Omental fat pad (tissue), 4 donors: ENCODE results near the gene ECM2. TPM values are rescaled to one million over a fixed set of nuclear protein-coding genes. Genes with fewer than 3 reads are reported as not detected.

Experiments
- ATAC-seq: fragments of 150-250 bp; one replicate; pipeline ENCODE4 v1.9.1; 2016; ENCODE audit warnings: mild to moderate bottlenecking, moderate library complexity; ENCODE audit not compliant: low FRiP score
- DNase-seq: peaks from one replicate; pipeline ENCODE4 v3.0.0-alpha.2; 2019; ENCODE audit warnings: low spot score
- CTCF ChIP-seq, 3 donors: fragments of 450-650 bp; IDR thresholded peaks; one replicate each; pipeline ENCODE4 v1.5.1; 2016 to 2017; ENCODE audit warnings: antibody characterized with exemption in 3 of 3, mild to moderate bottlenecking in 3 of 3, moderate library complexity in 2 of 3
- small RNA-seq: library from RNA; depleted of rRNA; stranded (forward); fragments of <200 nt; gene quantifications from one replicate; pipeline ENCODE3, GENCODE V24; 2016
- total RNA-seq, 4 donors: library from RNA; depleted of rRNA; stranded (reverse); fragments of >200 nt; gene quantifications; one replicate each; pipeline ENCODE4 v1.1.0, GENCODE V29; 2016

Gene ECM2
- total RNA-seq, 4 donors from 2014 or later: 45.6 to 80.6 (median 54.1) TPM

GRCh38 chr9:92446536-92446935 lies 89.3 kb downstream of the ECM2 start:
- ATAC-seq (no peak), DNase-seq (no peak)
- no peak for TF ChIP-seq CTCF (IDR thresholded peaks at IDR 0.05)

Small RNA genes lying within 50 kb of the gene (small RNA-seq; reads per million reads assigned to genes)
- gene AL157827.1: not detected
- gene MIR4670: not detected

Other genes starting within 250 kb of the ECM2 start
- gene IARS1, start 242.3 kb downstream of the ECM2 start, total RNA-seq: 100 to 1,000 TPM in 1 of 4 donors, 10 to 100 TPM in 3; 73.8 to 198 (median 85.8) TPM
- 10 to 100 TPM; 25.2 to 49.1 (median 34.7) TPM for gene NOL8, start 210.6 kb downstream of the ECM2 start, total RNA-seq
- 1 to 10 TPM; 1.2 to 7.0 (median 5.6) TPM for gene CENPP, start 210.0 kb downstream of the ECM2 start, total RNA-seq
- 100 to 1,000 TPM in 3 of 4 donors, 10 to 100 TPM in 1; 24.6 to 412 (median 114) TPM for gene OGN, start 131.4 kb downstream of the ECM2 start, total RNA-seq
- 100 to 1,000 TPM in 1 of 4 donors, 10 to 100 TPM in 3; 10.2 to 122 (median 40.2) TPM for gene OMD, start 111.5 kb downstream of the ECM2 start, total RNA-seq
- gene ASPN, start 53.5 kb downstream of the ECM2 start, total RNA-seq: 10 to 100 TPM in 2 of 4 donors, 1 to 10 TPM in 2; 4.8 to 17.7 (median 11.4) TPM
- 10 to 100 TPM in 3 of 4 donors, 1 to 10 TPM in 1; 10.0 to 26.2 (median 12.5) TPM for gene IPPK, start 134.1 kb upstream of the ECM2 start, total RNA-seq
- 10 to 100 TPM; 28.3 to 54.0 (median 44.2) TPM for gene BICD2, start 228.8 kb upstream of the ECM2 start, total RNA-seq